ENCODE measurements around the gene RXFP1. TPM values are rescaled to one million over a fixed set of nuclear protein-coding genes. Genes with fewer than 3 reads are reported as not detected.

RXFP1 gene
- total RNA-seq = 0.10 TPM

- no peak for DNase-seq (ENCODE audit: low spot score)
Observed at GRCh38 chr4:158521484-158522088, at the start of gene RXFP1. RXFP1 (plus strand) TSS chr4:158521882; CDS start chr4:158521977, 95 bp downstream.

GRCh38 chr4:158481811-158482210 is 39.9 kb upstream of the RXFP1 start:
- DNase-seq (ENCODE audit: low spot score) = no peak

GRCh38 chr4:158484173-158484885 is 37.4 kb upstream of the RXFP1 start:
- no peak for DNase-seq (ENCODE audit: low spot score)

- DNase-seq (ENCODE audit: low spot score) = no peak
Observed at GRCh38 chr4:158490629-158491028, 31.1 kb upstream of the RXFP1 start.

- no peak for DNase-seq (ENCODE audit: low spot score)
Observed at GRCh38 chr4:158492391-158492790, 29.3 kb upstream of the RXFP1 start.

DNA sequence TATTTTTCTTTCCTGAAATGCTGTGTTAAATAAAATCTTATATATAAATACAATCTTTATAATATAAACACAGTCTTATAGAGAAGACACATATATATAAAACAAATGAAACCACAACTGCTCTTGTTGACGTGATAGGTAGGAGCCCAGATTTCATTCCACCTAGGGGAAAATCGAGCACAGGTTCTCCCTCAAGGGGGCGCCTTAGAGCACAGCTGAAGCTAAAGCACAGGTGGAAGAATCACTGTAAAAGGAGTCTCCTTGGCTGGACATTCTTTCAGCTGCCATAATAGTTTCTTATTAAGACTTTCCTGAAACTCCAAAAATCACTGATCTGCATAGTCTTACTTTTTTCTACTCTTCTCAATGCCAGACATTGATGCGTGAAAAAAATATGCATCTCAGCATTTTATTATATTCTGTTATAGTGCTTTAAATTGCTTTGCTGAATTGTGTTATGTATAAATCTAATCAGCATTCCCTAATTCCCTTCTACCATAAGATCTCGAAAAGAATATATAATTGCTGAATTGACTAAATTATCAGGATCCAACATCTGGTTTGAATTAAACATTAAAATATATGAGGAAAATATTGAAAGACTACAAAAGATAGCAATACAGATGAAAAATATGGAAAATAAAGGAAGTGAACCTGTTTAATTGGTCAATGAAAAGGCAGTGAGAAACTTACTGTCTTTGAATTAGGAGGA is 25.5 kb upstream of the RXFP1 start:
- DNase-seq (ENCODE audit: low spot score) = no peak

- DNase-seq (ENCODE audit: low spot score) = no peak
Observed at GRCh38 chr4:158500054-158500453, 21.6 kb upstream of the RXFP1 start.

GRCh38 chr4:158513256-158513655 is 8.4 kb upstream of the RXFP1 start:
- DNase-seq (ENCODE audit: low spot score) = no peak

DNA sequence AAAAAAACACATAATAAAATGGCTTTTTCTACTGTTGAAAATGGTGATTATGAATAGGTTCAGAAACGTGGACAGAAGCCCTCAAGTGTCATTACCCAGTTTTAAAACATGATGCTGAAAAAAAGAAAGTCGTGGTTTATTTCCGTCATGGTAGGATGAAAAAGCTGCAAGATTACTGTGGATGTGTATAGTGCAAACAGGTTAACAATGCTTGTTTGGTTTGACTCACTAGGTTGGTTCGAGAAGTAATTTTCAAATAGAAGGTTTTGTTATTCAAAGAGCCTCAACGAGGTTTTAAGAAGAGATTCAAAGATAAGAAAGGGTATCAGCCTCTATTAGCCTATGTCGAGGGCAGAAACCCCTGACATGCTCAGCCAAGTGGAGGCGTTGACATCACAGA is 2.5 kb upstream of the RXFP1 start:
- no peak for DNase-seq (ENCODE audit: low spot score)

GRCh38 chr4:158523990-158524535 is 2.4 kb downstream of the RXFP1 start:
- no peak for DNase-seq (ENCODE audit: low spot score)

GRCh38 chr4:158527516-158527915 is 5.8 kb downstream of the RXFP1 start:
- DNase-seq (ENCODE audit: low spot score) = no peak

DNA sequence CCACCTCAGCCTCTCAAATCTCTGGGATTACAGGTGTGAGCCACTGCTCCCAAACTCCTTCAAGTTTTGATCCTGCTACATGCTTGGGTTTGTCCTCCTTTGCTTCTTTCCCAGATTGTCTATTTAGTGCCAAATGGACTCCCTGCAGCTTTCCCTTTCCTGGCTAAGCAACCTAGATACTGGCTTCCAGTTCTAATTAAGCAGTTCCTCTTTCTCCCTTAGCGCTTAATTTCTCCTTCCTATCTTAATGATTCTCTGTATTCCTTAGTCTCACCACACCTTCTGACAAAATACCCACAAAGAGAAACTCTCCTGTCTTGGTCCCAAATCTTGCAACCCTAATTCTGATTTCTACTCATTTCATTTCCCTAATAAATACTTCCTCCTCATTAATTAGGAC is 7.8 kb downstream of the RXFP1 start:
- no peak for DNase-seq (ENCODE audit: low spot score)

GRCh38 chr4:158530381-158530780 is 8.7 kb downstream of the RXFP1 start:
- no peak for DNase-seq (ENCODE audit: low spot score)

DNA sequence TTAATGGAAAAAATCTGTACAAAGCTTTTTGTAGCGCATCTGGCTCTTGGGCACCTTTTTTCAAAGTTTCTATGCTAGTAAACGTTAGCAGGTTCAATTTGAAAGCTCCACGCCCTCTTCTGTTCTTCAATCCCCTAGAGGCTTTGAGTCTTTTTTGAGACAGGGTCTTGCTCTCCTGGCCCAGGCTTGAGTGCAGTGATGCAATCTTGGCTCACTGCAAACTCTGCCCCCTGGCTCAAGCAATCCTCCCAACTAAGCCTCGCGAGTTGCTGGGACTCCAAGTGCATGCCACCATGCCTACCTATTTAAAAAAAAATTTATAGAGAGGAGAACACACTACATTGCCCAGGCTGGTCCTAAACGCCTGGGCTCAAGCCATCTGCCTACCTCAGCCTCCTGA is 9.2 kb downstream of the RXFP1 start:
- DNase-seq (ENCODE audit: low spot score) = no peak

DNA sequence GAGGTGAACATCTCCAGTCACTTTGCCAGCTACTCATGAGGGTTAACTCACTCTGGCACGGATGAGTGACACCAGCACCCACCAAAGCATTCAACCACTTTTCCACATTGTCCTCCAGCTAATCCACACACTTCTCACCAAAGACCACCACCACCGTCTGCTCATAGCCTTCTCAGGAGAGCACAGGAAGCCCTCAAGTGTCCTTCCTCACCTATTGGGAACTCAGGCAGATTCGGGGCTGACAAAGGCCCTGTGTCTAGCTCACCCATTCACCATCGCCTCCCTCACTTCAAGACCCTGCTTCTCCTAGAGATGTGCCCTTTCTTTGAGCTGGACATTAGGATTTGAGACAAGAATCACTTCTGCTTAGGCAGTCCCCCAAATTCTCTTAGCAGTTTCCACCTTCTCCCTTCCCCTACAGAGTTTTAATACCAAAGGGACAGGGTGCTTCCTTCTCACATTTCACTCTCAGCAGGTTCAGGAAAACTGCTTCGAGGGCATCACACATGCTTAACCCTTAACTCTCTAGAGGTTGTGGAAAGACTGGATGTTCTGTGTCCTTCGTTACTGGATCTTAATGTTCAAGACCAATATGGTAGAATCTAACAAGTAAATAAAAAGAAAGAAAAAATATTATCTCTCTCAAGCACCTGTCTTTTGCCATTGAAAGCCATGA is 11.0 kb downstream of the RXFP1 start:
- DNase-seq (ENCODE audit: low spot score) = no peak

DNA sequence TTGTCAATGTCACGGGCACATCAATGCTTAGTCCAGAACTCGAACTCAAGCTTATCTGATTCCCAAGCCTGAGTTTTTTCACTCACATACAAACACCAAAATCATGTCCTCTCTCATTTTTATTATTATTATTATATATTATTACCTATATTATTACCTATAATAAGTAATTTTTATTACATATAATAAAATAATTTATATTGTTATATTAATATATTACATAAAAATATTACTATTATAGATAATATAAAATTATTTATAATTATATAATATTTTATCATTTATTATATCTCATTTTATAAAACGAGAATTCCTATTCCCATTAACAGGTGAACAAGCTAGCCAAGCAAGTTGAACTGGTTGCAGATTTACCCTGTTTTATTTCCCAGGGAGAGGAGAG is 13.0 kb downstream of the RXFP1 start:
- no peak for DNase-seq (ENCODE audit: low spot score)

DNA sequence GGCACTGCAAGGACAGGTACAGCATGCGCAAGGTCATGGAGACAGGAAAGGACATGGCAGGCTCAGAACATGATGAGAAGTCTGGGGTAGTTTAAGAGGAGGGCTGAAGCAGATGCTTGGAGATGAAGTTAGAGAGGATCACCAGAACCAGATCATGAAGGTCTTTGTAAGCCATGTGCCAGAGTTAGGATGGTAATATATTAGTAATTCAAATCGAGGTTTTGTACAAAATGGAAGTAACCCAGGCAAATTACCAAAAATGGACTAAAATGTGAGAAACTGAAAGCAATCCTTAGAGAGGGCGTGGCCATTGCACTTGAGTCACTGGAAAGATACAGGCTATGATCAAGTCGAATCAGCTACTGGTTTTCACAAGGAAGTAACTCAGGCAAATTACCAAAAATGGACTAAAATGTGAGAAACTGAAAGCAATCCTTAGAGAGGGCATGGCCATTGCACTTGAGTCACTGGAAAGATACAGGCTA is 13.5 kb downstream of the RXFP1 start:
- no peak for DNase-seq (ENCODE audit: low spot score)

DNA sequence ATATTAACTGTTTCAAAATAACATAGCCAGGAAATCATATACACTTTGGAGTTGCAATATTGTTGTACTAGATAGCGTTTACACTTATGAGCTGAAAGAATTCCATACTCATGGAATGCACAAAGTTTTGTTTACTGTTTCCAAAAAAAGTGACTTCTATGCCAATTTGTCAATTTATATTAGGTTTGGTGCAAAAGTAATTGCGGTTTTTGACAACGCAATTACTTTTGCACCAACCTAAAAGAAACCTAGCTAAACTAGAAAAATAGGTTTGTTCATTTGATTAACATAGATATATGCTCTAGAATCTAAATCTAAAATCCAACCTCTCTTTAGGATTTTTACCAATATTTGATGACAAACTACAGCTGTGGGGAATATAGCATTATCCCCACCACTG is 15.2 kb downstream of the RXFP1 start:
- DNase-seq (ENCODE audit: low spot score) = no peak

- DNase-seq (ENCODE audit: low spot score) = no peak
Observed at GRCh38 chr4:158538176-158538575, 16.5 kb downstream of the RXFP1 start.

DNA sequence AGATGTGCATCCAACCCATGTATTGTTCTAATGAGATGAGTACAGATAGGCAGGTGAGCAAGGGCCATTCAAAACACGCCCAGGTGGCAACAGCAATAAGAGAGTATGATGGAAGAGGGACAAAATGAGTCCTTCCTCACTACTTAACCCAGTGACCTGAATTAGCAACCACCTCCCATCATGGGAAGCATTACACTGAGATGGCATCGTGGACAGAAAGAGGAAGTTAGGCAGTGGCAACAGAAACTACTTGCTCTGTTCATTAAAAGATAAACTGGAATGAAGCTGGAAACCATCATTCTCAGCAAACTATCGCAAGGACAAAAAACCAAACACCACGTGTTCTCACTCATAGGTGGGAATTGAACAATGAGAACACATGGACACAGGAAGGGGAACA is 17.2 kb downstream of the RXFP1 start:
- no peak for DNase-seq (ENCODE audit: low spot score)

- DNase-seq (ENCODE audit: low spot score) = no peak
Observed at GRCh38 chr4:158540125-158540907, 18.6 kb downstream of the RXFP1 start.
